Neural progenitor cell (in vitro differentiated cells): Measurements from ENCODE around the gene SREBF2. TPM values are rescaled to one million over a fixed set of nuclear protein-coding genes. Genes with fewer than 3 reads are reported as not detected.

Experiments used
- DNase-seq: peaks from one replicate; pipeline ENCODE4 v3.0.0-alpha.2; 2016; ENCODE audit warnings: low spot score
- H2AFZ ChIP-seq: fragments of 200-600 bp; sonication (generic); replicated peaks from 2 replicates; pipeline ENCODE4 v1.6.1; 2016; ENCODE audit warnings: antibody characterized with exemption
- H3F3A ChIP-seq: fragments of 200-600 bp; sonication (generic); 2 replicates; pipeline ENCODE4 v1.6.1; 2016; ENCODE audit warnings: antibody characterized with exemption, low read depth
- H3K27ac ChIP-seq: fragments of 200-600 bp; sonication (generic); 2 replicates; pipeline ENCODE4 v1.5.1; 2016; ENCODE audit warnings: mild to moderate bottlenecking
- H3K27me3 ChIP-seq: fragments of 200-600 bp; sonication (generic); 2 replicates; pipeline ENCODE4 v1.6.1; 2016; ENCODE audit warnings: mild to moderate bottlenecking, moderate library complexity
- H3K36me3 ChIP-seq: fragments of 200-600 bp; sonication (generic); 2 replicates; pipeline ENCODE4 v1.5.1; 2016
- H3K4me1 ChIP-seq: fragments of 200-600 bp; sonication (generic); 2 replicates; pipeline ENCODE4 v1.6.1; 2016; ENCODE audit warnings: mixed run types
- H3K4me2 ChIP-seq: fragments of 200-600 bp; sonication (generic); 2 replicates; pipeline ENCODE4 v1.6.1; 2016
- H3K4me3 ChIP-seq: fragments of 200-600 bp; sonication (generic); 2 replicates; pipeline ENCODE4 v1.5.1; 2016
- H3K79me2 ChIP-seq: fragments of 200-600 bp; sonication (generic); 2 replicates; pipeline ENCODE4 v1.6.1; 2016; ENCODE audit warnings: low read depth
- H3K9ac ChIP-seq: fragments of 200-600 bp; sonication (generic); 2 replicates; pipeline ENCODE4 v1.6.1; 2016
- H3K9me3 ChIP-seq: fragments of 200-600 bp; sonication (generic); 2 replicates; pipeline ENCODE4 v1.5.1; 2016; ENCODE audit warnings: low read depth
- H4K20me1 ChIP-seq: fragments of 200-600 bp; sonication (generic); 2 replicates; pipeline ENCODE4 v1.6.1; 2016; ENCODE audit warnings: low read depth
- H3K27ac Mint-ChIP-seq: 3 replicates; pipeline ENCODE4 v1.8.0; 2021; ENCODE audit warnings: mixed read lengths
- H3K27me3 Mint-ChIP-seq: 2 replicates; pipeline ENCODE4 v1.8.0; 2022; ENCODE audit warnings: low read depth, mild to moderate bottlenecking, inconsistent platforms, moderate library complexity, mixed read lengths; ENCODE audit not compliant: insufficient read depth
- H3K36me3 Mint-ChIP-seq: 3 replicates; pipeline ENCODE4 v1.8.0; 2021; ENCODE audit warnings: mixed read lengths
- H3K4me1 Mint-ChIP-seq: 3 replicates; pipeline ENCODE4 v1.8.0; 2021; ENCODE audit warnings: mixed read lengths
- H3K4me3 Mint-ChIP-seq: 3 replicates; pipeline ENCODE4 v1.8.0; 2021; ENCODE audit warnings: mild to moderate bottlenecking, moderate library complexity, mixed read lengths
- H3K9me3 Mint-ChIP-seq: 3 replicates; pipeline ENCODE4 v1.8.0; 2020; ENCODE audit warnings: mixed read lengths
- EZH2 ChIP-seq: fragments of 200-600 bp; sonication (generic); IDR thresholded peaks from 2 replicates; pipeline ENCODE4 v1.6.1; 2017; ENCODE audit warnings: antibody characterized with exemption, mild to moderate bottlenecking, moderate library complexity
- EZH2phosphoT487 ChIP-seq: fragments of 200-600 bp; sonication (generic); IDR thresholded peaks from 2 replicates; pipeline ENCODE4 v1.6.1; 2017; ENCODE audit warnings: antibody characterized with exemption
- total RNA-seq: library from RNA; depleted of rRNA; stranded (reverse); fragments of >200 nt; gene quantifications from 2 replicates; pipeline ENCODE4 v1.2.3, GENCODE V29; 2015; ENCODE audit warnings: low replicate concordance
- TF ChIP-seq, protein P1 (sequence below): fragments of 200-600 bp; sonication (generic); IDR thresholded peaks from 2 replicates; pipeline ENCODE4 v1.5.1; 2017; ENCODE audit warnings: antibody characterized with exemption, mild to moderate bottlenecking

Gene SREBF2
- total RNA-seq, 1 donor from 2014 or later = 64.0 TPM

GRCh38 chr22:41922328-41922727, 89.4 kb downstream of the SREBF2 start:
- no peak for DNase-seq
- peaks cover 18% of the 10 kb centered on the region for H3K4me1 Mint-ChIP-seq
- H3K27me3 Mint-ChIP-seq = peaks cover 32% of the 10 kb centered on the region
- H3K36me3 Mint-ChIP-seq = peaks cover 2% of the 10 kb centered on the region
- no peak overlapping the region for H2AFZ ChIP-seq
- H3K4me3 Mint-ChIP-seq = no peak overlapping the region
- H3K9me3 Mint-ChIP-seq = no peaks in the 10 kb centered on the region
- H3K36me3 ChIP-seq = no peaks in the 10 kb centered on the region
- no peak overlapping the region for H3K27ac Mint-ChIP-seq
- H3K9ac ChIP-seq = no peak overlapping the region
- no peak for TF ChIP-seq EZH2
- no peak for TF ChIP-seq EZH2phosphoT487
- TF ChIP-seq, protein P1, sequence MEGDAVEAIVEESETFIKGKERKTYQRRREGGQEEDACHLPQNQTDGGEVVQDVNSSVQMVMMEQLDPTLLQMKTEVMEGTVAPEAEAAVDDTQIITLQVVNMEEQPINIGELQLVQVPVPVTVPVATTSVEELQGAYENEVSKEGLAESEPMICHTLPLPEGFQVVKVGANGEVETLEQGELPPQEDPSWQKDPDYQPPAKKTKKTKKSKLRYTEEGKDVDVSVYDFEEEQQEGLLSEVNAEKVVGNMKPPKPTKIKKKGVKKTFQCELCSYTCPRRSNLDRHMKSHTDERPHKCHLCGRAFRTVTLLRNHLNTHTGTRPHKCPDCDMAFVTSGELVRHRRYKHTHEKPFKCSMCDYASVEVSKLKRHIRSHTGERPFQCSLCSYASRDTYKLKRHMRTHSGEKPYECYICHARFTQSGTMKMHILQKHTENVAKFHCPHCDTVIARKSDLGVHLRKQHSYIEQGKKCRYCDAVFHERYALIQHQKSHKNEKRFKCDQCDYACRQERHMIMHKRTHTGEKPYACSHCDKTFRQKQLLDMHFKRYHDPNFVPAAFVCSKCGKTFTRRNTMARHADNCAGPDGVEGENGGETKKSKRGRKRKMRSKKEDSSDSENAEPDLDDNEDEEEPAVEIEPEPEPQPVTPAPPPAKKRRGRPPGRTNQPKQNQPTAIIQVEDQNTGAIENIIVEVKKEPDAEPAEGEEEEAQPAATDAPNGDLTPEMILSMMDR = no peak
- no peak overlapping the region for H3K4me3 ChIP-seq
- peaks cover 21% of the 10 kb centered on the region for H3F3A ChIP-seq
- H3K9me3 ChIP-seq = no peaks in the 10 kb centered on the region
- no peak overlapping the region for H3K4me2 ChIP-seq
- peaks cover 48% of the 10 kb centered on the region for H4K20me1 ChIP-seq
- H3K79me2 ChIP-seq = no peaks in the 10 kb centered on the region
- H3K27me3 ChIP-seq = peaks cover 100% of the 10 kb centered on the region
- no peak overlapping the region for H3K27ac ChIP-seq
- peaks cover 13% of the 10 kb centered on the region for H3K4me1 ChIP-seq

- no peak for TF ChIP-seq EZH2phosphoT487
- TF ChIP-seq, protein P1 = no peak
- TF ChIP-seq EZH2 = no peak
- Histone ChIP-seq H3K27ac (no peak overlapping the region), H4K20me1 (peaks cover 41% of the 10 kb centered on the region), H3K79me2 (no peaks in the 10 kb centered on the region), H3K9ac (no peak overlapping the region), H3K9me3 (no peaks in the 10 kb centered on the region), H3K4me2 (no peak overlapping the region), H3K27me3 (peaks cover 100% of the 10 kb centered on the region), H3K36me3 (no peaks in the 10 kb centered on the region), H3F3A (peaks cover 27% of the 10 kb centered on the region), H2AFZ (no peak overlapping the region), H3K4me3 (no peak overlapping the region), H3K4me1 (peaks cover 13% of the 10 kb centered on the region)
- DNase-seq = no peak
- Mint-ChIP-seq H3K27ac (no peak overlapping the region), H3K4me3 (no peak overlapping the region), H3K4me1 (peaks cover 20% of the 10 kb centered on the region), H3K9me3 (no peaks in the 10 kb centered on the region), H3K27me3 (peaks cover 31% of the 10 kb centered on the region), H3K36me3 (peaks cover 2% of the 10 kb centered on the region)
Measured at GRCh38 chr22:41922940-41923594, 90.2 kb downstream of the SREBF2 start.

- no peak for TF ChIP-seq EZH2phosphoT487
- no peak for TF ChIP-seq EZH2
- TF ChIP-seq, protein P1 = no peak
- no peak overlapping the region for H3K27ac ChIP-seq
- H3K27me3 Mint-ChIP-seq = peaks cover 27% of the 10 kb centered on the region
- peaks cover 98% of the 10 kb centered on the region for H3K27me3 ChIP-seq
- peaks cover 21% of the 10 kb centered on the region for H3K4me1 Mint-ChIP-seq
- peaks cover 20% of the 10 kb centered on the region for H3K4me1 ChIP-seq
- H3K27ac Mint-ChIP-seq = no peak overlapping the region
- no peak for DNase-seq
- H3K36me3 Mint-ChIP-seq = peaks cover 2% of the 10 kb centered on the region
- H4K20me1 ChIP-seq = peaks cover 34% of the 10 kb centered on the region
- no peak overlapping the region for H3K4me3 Mint-ChIP-seq
- H3K36me3 ChIP-seq = no peaks in the 10 kb centered on the region
- H3K79me2 ChIP-seq = no peaks in the 10 kb centered on the region
- H3K9me3 Mint-ChIP-seq = no peaks in the 10 kb centered on the region
- peaks cover 29% of the 10 kb centered on the region for H3F3A ChIP-seq
- H3K4me3 ChIP-seq = no peak overlapping the region
- no peak overlapping the region for H3K4me2 ChIP-seq
- H2AFZ ChIP-seq = no peak overlapping the region
- no peaks in the 10 kb centered on the region for H3K9me3 ChIP-seq
- H3K9ac ChIP-seq = no peak overlapping the region
Measured at GRCh38 chr22:41923595-41924276, 90.8 kb downstream of the SREBF2 start.
